A549 (cell line): ENCODE measurements around the gene LMBR1L.

Experiments used
- CHD2 ChIP-seq: fragments of 150-350 bp; IDR thresholded peaks from 2 replicates; pipeline ENCODE4 v1.6.1; 2014; ENCODE audit warnings: low read length; ENCODE audit not compliant: partially characterized antibody
- EP300 ChIP-seq, 2 experiments: fragments of >200 bp; sonication (Bioruptor Twin); formaldehyde crosslinking; IDR thresholded peaks; 2 replicates in 1 of 2; 3 replicates in 1 of 2; pipeline ENCODE4 v1.6.1; 2016 to 2017
- ESRRA ChIP-seq: fragments of 150-350 bp; IDR thresholded peaks from 2 replicates; pipeline ENCODE4 v1.6.1; 2014; ENCODE audit warnings: mild to moderate bottlenecking, low read length, borderline replicate concordance
- NFE2L2 ChIP-seq: fragments of 150-350 bp; conservative IDR thresholded peaks from 2 replicates; pipeline ENCODE4 v1.6.1; 2014; ENCODE audit warnings: low read length
- POLR2A ChIP-seq: IDR thresholded peaks from 2 replicates; pipeline ENCODE4 v1.6.1; 2012; ENCODE audit warnings: mild to moderate bottlenecking, low read length
- RAD21 ChIP-seq, 2 experiments: fragments of >200 bp in 1 of 2; sonication (Bioruptor Twin) in 1 of 2; formaldehyde crosslinking in 1 of 2; IDR thresholded peaks in 1 of 2; conservative IDR thresholded peaks in 1 of 2; 2 replicates in 1 of 2; 3 replicates in 1 of 2; pipeline ENCODE4 v1.6.1; 2012 to 2018; ENCODE audit warnings: inconsistent platforms in 1 of 2
- RARB ChIP-seq: fragments of 250-450 bp; sonication (Bioruptor Pico); IDR thresholded peaks from 2 replicates; pipeline ENCODE4 v1.8.0; 2021; ENCODE audit warnings: mild to moderate bottlenecking, moderate library complexity
- RFX5 ChIP-seq: fragments of 450-650 bp; IDR thresholded peaks from 2 replicates; pipeline ENCODE4 v1.7.1; 2014; ENCODE audit warnings: antibody characterized with exemption, mild to moderate bottlenecking, moderate library complexity
- ZFP36 ChIP-seq: fragments of 450-650 bp; IDR thresholded peaks from 2 replicates; pipeline ENCODE4 v1.6.1; 2014; ENCODE audit warnings: borderline replicate concordance; ENCODE audit not compliant: partially characterized antibody
- TF ChIP-seq, protein P1 (sequence below): fragments of 200-600 bp; sonication (generic); IDR thresholded peaks from 2 replicates; pipeline ENCODE4 v1.6.1; 2016; ENCODE audit warnings: antibody characterized with exemption, mild to moderate bottlenecking, moderate library complexity
- TF ChIP-seq, protein P2 (sequence below): fragments of >200 bp; sonication (Bioruptor Twin); formaldehyde crosslinking; IDR thresholded peaks from 3 replicates; pipeline ENCODE4 v1.5.1; 2016
- TF ChIP-seq, protein P3 (sequence below): IDR thresholded peaks from 2 replicates; pipeline ENCODE4 v1.6.1; 2012
- TF ChIP-seq, protein P4 (sequence below): IDR thresholded peaks from 2 replicates; pipeline ENCODE4 v1.6.1; 2012

DNA sequence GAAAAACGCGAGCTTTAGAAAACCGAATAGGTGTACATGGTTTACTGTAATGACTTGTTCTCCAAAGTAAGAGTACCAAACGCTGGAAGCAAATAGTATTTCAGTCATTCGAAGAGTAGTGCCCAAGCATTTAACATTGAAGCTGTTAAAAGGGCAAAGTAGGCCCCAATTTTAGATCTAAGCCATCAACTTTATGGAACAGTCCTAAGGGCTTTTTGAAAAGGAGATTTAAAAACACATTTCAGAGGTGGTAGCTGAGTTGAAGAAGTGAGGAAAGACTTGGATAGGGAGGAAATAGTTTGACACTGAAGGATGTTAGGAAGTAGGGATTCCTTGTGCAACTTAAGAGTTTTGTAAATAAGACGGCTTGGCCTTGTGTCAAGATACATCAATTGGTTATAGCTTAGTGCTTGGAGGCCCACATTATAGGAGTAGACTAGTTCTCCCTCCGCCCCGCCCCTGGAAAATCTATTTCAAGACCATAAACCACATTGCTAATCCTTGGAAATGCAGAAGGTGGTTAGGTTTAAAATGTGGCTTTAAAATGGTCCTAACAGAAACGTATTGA lies 21.3 kb upstream of the LMBR1L start:
- TF ChIP-seq, protein P1, sequence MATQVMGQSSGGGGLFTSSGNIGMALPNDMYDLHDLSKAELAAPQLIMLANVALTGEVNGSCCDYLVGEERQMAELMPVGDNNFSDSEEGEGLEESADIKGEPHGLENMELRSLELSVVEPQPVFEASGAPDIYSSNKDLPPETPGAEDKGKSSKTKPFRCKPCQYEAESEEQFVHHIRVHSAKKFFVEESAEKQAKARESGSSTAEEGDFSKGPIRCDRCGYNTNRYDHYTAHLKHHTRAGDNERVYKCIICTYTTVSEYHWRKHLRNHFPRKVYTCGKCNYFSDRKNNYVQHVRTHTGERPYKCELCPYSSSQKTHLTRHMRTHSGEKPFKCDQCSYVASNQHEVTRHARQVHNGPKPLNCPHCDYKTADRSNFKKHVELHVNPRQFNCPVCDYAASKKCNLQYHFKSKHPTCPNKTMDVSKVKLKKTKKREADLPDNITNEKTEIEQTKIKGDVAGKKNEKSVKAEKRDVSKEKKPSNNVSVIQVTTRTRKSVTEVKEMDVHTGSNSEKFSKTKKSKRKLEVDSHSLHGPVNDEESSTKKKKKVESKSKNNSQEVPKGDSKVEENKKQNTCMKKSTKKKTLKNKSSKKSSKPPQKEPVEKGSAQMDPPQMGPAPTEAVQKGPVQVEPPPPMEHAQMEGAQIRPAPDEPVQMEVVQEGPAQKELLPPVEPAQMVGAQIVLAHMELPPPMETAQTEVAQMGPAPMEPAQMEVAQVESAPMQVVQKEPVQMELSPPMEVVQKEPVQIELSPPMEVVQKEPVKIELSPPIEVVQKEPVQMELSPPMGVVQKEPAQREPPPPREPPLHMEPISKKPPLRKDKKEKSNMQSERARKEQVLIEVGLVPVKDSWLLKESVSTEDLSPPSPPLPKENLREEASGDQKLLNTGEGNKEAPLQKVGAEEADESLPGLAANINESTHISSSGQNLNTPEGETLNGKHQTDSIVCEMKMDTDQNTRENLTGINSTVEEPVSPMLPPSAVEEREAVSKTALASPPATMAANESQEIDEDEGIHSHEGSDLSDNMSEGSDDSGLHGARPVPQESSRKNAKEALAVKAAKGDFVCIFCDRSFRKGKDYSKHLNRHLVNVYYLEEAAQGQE: no peak
- no peak for TF ChIP-seq POLR2A
- TF ChIP-seq, protein P2, sequence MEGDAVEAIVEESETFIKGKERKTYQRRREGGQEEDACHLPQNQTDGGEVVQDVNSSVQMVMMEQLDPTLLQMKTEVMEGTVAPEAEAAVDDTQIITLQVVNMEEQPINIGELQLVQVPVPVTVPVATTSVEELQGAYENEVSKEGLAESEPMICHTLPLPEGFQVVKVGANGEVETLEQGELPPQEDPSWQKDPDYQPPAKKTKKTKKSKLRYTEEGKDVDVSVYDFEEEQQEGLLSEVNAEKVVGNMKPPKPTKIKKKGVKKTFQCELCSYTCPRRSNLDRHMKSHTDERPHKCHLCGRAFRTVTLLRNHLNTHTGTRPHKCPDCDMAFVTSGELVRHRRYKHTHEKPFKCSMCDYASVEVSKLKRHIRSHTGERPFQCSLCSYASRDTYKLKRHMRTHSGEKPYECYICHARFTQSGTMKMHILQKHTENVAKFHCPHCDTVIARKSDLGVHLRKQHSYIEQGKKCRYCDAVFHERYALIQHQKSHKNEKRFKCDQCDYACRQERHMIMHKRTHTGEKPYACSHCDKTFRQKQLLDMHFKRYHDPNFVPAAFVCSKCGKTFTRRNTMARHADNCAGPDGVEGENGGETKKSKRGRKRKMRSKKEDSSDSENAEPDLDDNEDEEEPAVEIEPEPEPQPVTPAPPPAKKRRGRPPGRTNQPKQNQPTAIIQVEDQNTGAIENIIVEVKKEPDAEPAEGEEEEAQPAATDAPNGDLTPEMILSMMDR: no peak
- TF ChIP-seq RARB (CRISPR knock-in tag): no peak
- TF ChIP-seq, protein P3, sequence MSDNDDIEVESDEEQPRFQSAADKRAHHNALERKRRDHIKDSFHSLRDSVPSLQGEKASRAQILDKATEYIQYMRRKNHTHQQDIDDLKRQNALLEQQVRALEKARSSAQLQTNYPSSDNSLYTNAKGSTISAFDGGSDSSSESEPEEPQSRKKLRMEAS: no peak
- no peak for TF ChIP-seq ESRRA
- TF ChIP-seq RAD21 (conservative IDR thresholded peaks at IDR 0.05 in 1 of 2, IDR thresholded peaks at IDR 0.05 in 1 of 2): no peak
- no peak for TF ChIP-seq ZFP36
- TF ChIP-seq, protein P4, sequence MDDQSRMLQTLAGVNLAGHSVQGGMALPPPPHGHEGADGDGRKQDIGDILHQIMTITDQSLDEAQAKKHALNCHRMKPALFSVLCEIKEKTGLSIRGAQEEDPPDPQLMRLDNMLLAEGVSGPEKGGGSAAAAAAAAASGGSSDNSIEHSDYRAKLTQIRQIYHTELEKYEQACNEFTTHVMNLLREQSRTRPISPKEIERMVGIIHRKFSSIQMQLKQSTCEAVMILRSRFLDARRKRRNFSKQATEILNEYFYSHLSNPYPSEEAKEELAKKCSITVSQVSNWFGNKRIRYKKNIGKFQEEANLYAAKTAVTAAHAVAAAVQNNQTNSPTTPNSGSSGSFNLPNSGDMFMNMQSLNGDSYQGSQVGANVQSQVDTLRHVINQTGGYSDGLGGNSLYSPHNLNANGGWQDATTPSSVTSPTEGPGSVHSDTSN: no peak
- no peak for TF ChIP-seq RFX5
- TF ChIP-seq CHD2: no peak
- no peak for TF ChIP-seq NFE2L2
- TF ChIP-seq EP300 (IDR thresholded peaks at IDR 0.05): no peak
